ENCODE results near the gene RBM7. TPM values are rescaled to one million over a fixed set of nuclear protein-coding genes. Genes with fewer than 3 reads are reported as not detected.

The RBM7 gene
- total RNA-seq, 1 experiment from 2014 or later = 26.4 TPM

GRCh38 chr11:114359342-114359741 is 41.1 kb upstream of the RBM7 start:
- Mint-ChIP-seq H3K4me1 (ENCODE audit: low read depth, unreplicated experiment) (no peaks in the 10 kb centered on the region), H3K9me3 (ENCODE audit: low read depth, unreplicated experiment) (no peaks in the 10 kb centered on the region), H3K27me3 (ENCODE audit: unreplicated experiment) (no peaks in the 10 kb centered on the region), H3K36me3 (ENCODE audit: insufficient read depth, unreplicated experiment) (peaks cover 4% of the 10 kb centered on the region), H3K27ac (ENCODE audit: unreplicated experiment) (no peak overlapping the region), H3K4me3 (ENCODE audit: low read depth, unreplicated experiment) (no peak overlapping the region)
- TF ChIP-seq CTCF (IDR thresholded peaks at IDR 0.05; ENCODE audit: unreplicated experiment) = no peak
- intact Hi-C loops (cut with micrococcal nuclease; ENCODE audit: unreplicated experiment) = no loop called here
- DNase-seq = no peak
- CTCF ChIA-PET = no interaction called here
- no TSS peak for BruUV-seq (replicated peaks)

DNA sequence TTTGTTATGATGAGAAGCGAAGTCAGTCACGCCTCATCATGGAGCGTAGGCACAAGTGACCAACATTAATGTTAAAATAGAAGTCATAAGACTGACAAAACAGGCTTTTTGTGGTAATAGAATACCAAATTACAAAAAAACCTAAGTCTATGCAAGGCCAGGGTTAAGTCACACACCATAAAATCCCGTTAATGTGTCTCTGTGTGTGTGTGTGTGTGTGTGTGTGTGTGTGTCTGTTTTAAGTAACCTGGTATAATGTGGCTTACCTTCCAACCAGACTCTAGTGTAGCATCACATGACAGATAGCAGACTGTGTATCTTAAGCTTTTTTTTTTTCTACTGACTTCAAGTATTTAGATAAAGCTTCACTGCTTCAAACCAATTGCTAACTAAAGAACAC is 38.1 kb upstream of the RBM7 start:
- BruUV-seq (replicated peaks) = no TSS peak
- peaks cover 4% of the 10 kb centered on the region for H3K36me3 Mint-ChIP-seq (ENCODE audit: insufficient read depth, unreplicated experiment)
- H3K27me3 Mint-ChIP-seq (ENCODE audit: unreplicated experiment) = no peaks in the 10 kb centered on the region
- intact Hi-C loops (cut with micrococcal nuclease; ENCODE audit: unreplicated experiment) = no loop called here
- no peak for DNase-seq
- no peak overlapping the region for H3K27ac Mint-ChIP-seq (ENCODE audit: unreplicated experiment)
- H3K4me1 Mint-ChIP-seq (ENCODE audit: low read depth, unreplicated experiment) = no peaks in the 10 kb centered on the region
- no peak overlapping the region for H3K4me3 Mint-ChIP-seq (ENCODE audit: low read depth, unreplicated experiment)
- CTCF ChIA-PET = no interaction called here
- no peaks in the 10 kb centered on the region for H3K9me3 Mint-ChIP-seq (ENCODE audit: low read depth, unreplicated experiment)
- TF ChIP-seq CTCF (IDR thresholded peaks at IDR 0.05; ENCODE audit: unreplicated experiment) = no peak

GRCh38 chr11:114362958-114363357 is 37.5 kb upstream of the RBM7 start:
- DNase-seq = no peak
- Mint-ChIP-seq H3K27ac (ENCODE audit: unreplicated experiment) (no peak overlapping the region), H3K27me3 (ENCODE audit: unreplicated experiment) (no peaks in the 10 kb centered on the region), H3K4me3 (ENCODE audit: low read depth, unreplicated experiment) (no peak overlapping the region), H3K9me3 (ENCODE audit: low read depth, unreplicated experiment) (no peaks in the 10 kb centered on the region), H3K36me3 (ENCODE audit: insufficient read depth, unreplicated experiment) (peaks cover 4% of the 10 kb centered on the region), H3K4me1 (ENCODE audit: low read depth, unreplicated experiment) (no peaks in the 10 kb centered on the region)
- CTCF ChIA-PET = no interaction called here
- no TSS peak for BruUV-seq (replicated peaks)
- no peak for TF ChIP-seq CTCF (IDR thresholded peaks at IDR 0.05; ENCODE audit: unreplicated experiment)
- intact Hi-C loops (cut with micrococcal nuclease; ENCODE audit: unreplicated experiment) = no loop called here

GRCh38 chr11:114366331-114367243 is 33.9 kb upstream of the RBM7 start:
- H3K4me1 Mint-ChIP-seq (ENCODE audit: low read depth, unreplicated experiment) = no peaks in the 10 kb centered on the region
- no peak overlapping the region for H3K4me3 Mint-ChIP-seq (ENCODE audit: low read depth, unreplicated experiment)
- intact Hi-C loops (cut with micrococcal nuclease; ENCODE audit: unreplicated experiment) = no loop called here
- CTCF ChIA-PET = no interaction called here
- H3K9me3 Mint-ChIP-seq (ENCODE audit: low read depth, unreplicated experiment) = no peaks in the 10 kb centered on the region
- no peak for TF ChIP-seq CTCF (IDR thresholded peaks at IDR 0.05; ENCODE audit: unreplicated experiment)
- no peak for DNase-seq
- BruUV-seq (replicated peaks) = no TSS peak
- no peaks in the 10 kb centered on the region for H3K36me3 Mint-ChIP-seq (ENCODE audit: insufficient read depth, unreplicated experiment)
- H3K27ac Mint-ChIP-seq (ENCODE audit: unreplicated experiment) = no peak overlapping the region
- H3K27me3 Mint-ChIP-seq (ENCODE audit: unreplicated experiment) = no peaks in the 10 kb centered on the region

Measured in Calu3 (cell line).